ENCODE measurements around the gene SETD4. TPM values are rescaled to one million over a fixed set of nuclear protein-coding genes. Genes with fewer than 3 reads are reported as not detected.

SETD4 gene
- total RNA-seq, 1 experiment from 2014 or later: 22.7 TPM

- H3K9me3 ChIP-seq (ENCODE audit: control insufficient read depth in 1 of 2, insufficient read depth in 1 of 2, low read depth in 1 of 2, low read length in 2 of 2): no peaks in the 10 kb centered on the region
- no TSS peak for BruUV-seq (replicated peaks)
- H3K4me3 ChIP-seq (replicated peaks in 1 of 2; ENCODE audit: low read depth in 1 of 2, low read length in 2 of 2): no peak overlapping the region
- no peaks in the 10 kb centered on the region for H3K9me2 ChIP-seq (ENCODE audit: insufficient read depth)
- ATAC-seq (no peak), DNase-seq (ENCODE audit: low read depth, low spot score) (no peak)
- H3K9ac ChIP-seq (ENCODE audit: low read length): no peak overlapping the region
- H3K79me2 ChIP-seq (ENCODE audit: insufficient read depth, low read length): no peaks in the 10 kb centered on the region
- H3K36me3 ChIP-seq (ENCODE audit: control insufficient read depth in 1 of 2, insufficient read depth in 2 of 2, low read length in 2 of 2): no peaks in the 10 kb centered on the region
- no peaks in the 10 kb centered on the region for H3K27me3 ChIP-seq (ENCODE audit: insufficient read depth, low read length)
- no peak overlapping the region for H2AFZ ChIP-seq (ENCODE audit: low read depth, low read length, poor library complexity, severe bottlenecking)
- TF ChIP-seq POLR2A (IDR thresholded peaks at IDR 0.05; ENCODE audit: borderline replicate concordance, extremely low read depth, insufficient read depth, insufficient read length): no peak
- TF ChIP-seq TCF7L2 (IDR thresholded peaks at IDR 0.05; ENCODE audit: borderline replicate concordance, extremely low read depth, insufficient read depth, insufficient read length): no peak
- TF ChIP-seq CTCF (IDR thresholded peaks at IDR 0.05 in 2 of 3, conservative IDR thresholded peaks at IDR 0.05 in 1 of 3; ENCODE audit: borderline replicate concordance in 1 of 3, insufficient read depth in 1 of 3, low read depth in 2 of 3, low read length in 2 of 3): no peak
- no peak for TF ChIP-seq REST (IDR thresholded peaks at IDR 0.05; ENCODE audit: low read depth)
- no peak for TF ChIP-seq ZNF274 (IDR thresholded peaks at IDR 0.05; ENCODE audit: low read depth, low read length)
- no peak for TF ChIP-seq FOSL1 (IDR thresholded peaks at IDR 0.05; ENCODE audit: low read depth)
- no peak for TF ChIP-seq EGR1 (IDR thresholded peaks at IDR 0.05; ENCODE audit: low read depth)
- no peak for TF ChIP-seq CEBPB (IDR thresholded peaks at IDR 0.05; ENCODE audit: low read depth)
- CTCF ChIA-PET: no interaction called here
- H3K4me2 ChIP-seq (ENCODE audit: low read length): no peak overlapping the region
- H3K27ac ChIP-seq (ENCODE audit: low read depth, low read length): no peak overlapping the region
- POLR2A ChIA-PET: no interaction called here
- H3K4me1 ChIP-seq (ENCODE audit: control insufficient read depth in 1 of 2, insufficient read depth in 2 of 2, low read length in 2 of 2): peaks cover 0 to 2% of the 10 kb centered on the region in 2 experiments; a peak in 1 of 4 replicates
- no peaks in the 10 kb centered on the region for H4K20me1 ChIP-seq (ENCODE audit: insufficient read depth)
- RAD21 ChIA-PET (ENCODE audit: low non-redundant PET in 1 of 2, low total read pairs in 2 of 2, uncharacterized antibody in 2 of 2, unreplicated experiment in 2 of 2): no interaction called here
- intact Hi-C loops (cut with micrococcal nuclease): loop anchor here (2.0 to 10.0 kb wide), 3 partner anchors 595 to 1337 kb away; no protein-coding TSS in a partner anchor
Measured at GRCh38 chr21:36029309-36029708, 31.0 kb downstream of the SETD4 start.
